GM12873 (cell line): ENCODE results near the gene GIMAP6.

ENCODE experiments used
- TF ChIP-seq, protein P1 (sequence below): IDR thresholded peaks from 2 replicates; pipeline ENCODE4 v1.5.1; 2012; ENCODE audit warnings: low read depth, mild to moderate bottlenecking, moderate library complexity, low read length, control low read depth; ENCODE audit not compliant: insufficient read depth; ENCODE audit errors: missing control alignments

GIMAP6 gene

GRCh38 chr7:150631866-150632864, at the start of gene GIMAP6:
Gene GIMAP6 (minus strand): TSS chr7:150632385. CDS start chr7:150630142, 2,243 bp downstream.
- TF ChIP-seq, protein P1, sequence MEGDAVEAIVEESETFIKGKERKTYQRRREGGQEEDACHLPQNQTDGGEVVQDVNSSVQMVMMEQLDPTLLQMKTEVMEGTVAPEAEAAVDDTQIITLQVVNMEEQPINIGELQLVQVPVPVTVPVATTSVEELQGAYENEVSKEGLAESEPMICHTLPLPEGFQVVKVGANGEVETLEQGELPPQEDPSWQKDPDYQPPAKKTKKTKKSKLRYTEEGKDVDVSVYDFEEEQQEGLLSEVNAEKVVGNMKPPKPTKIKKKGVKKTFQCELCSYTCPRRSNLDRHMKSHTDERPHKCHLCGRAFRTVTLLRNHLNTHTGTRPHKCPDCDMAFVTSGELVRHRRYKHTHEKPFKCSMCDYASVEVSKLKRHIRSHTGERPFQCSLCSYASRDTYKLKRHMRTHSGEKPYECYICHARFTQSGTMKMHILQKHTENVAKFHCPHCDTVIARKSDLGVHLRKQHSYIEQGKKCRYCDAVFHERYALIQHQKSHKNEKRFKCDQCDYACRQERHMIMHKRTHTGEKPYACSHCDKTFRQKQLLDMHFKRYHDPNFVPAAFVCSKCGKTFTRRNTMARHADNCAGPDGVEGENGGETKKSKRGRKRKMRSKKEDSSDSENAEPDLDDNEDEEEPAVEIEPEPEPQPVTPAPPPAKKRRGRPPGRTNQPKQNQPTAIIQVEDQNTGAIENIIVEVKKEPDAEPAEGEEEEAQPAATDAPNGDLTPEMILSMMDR = no peak

GRCh38 chr7:150675714-150676113, 43.5 kb upstream of the GIMAP6 start:
- TF ChIP-seq, protein P1 = no peak

- TF ChIP-seq, protein P1 = no peak
Measured at GRCh38 chr7:150668977-150669376, 36.8 kb upstream of the GIMAP6 start.

GRCh38 chr7:150668472-150668911, 36.3 kb upstream of the GIMAP6 start:
- TF ChIP-seq, protein P1 = no peak

DNA sequence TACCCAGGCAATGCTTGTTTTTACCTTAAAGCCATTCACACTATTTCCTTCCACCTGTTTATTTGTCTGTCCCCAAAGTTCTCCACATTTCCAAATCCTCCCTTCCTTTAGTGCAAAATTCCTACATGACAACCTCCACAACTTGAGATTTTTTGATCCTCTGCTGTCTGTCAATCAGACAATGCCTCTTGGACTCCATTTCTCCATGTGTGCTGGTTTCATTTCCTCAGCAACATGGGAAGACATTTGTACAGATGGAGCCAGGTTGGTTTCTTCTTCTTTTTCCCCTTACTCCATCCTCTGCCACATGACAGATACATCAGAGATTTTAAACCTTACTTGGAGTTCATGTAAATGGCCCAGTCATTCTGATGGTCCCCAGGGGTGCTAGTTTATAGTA, 34.2 kb upstream of the GIMAP6 start:
- TF ChIP-seq, protein P1 = no peak

GRCh38 chr7:150665896-150666295, 33.7 kb upstream of the GIMAP6 start:
- TF ChIP-seq, protein P1 = no peak

DNA sequence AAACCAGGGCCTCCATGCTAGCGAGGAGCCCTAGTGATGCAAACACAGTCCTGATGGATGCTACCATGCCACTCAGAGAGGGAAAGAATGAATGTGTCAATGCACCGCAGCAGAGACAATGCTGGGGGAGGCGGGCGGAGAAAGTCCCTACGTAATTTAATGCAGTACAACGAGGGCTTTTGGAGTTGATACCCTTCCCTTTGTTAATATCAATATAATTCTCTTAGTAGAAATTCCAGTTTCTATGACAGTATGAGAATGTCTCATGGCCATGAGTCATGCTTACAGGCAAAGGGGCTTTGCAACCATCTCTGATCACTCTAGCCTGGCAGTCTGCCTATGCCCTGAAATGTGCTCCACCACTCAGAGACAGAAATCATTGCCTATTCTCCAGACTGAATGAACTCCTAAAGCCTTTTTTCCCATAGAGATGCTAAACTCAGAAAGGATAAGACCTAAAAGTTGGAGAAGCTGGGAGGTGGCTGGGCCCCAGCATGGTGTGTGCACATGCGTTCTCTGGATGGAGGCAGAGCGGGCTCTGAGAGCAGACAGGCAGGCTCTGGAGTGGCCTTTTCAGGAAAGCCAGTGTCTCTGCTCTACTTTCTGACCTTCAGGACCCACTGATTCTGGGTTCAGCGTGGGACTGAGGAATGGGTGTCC, 33.0 kb upstream of the GIMAP6 start:
- TF ChIP-seq, protein P1 = no peak
